Thyroid gland (tissue), 4 donors: ENCODE data around the gene EGFR. TPM values are rescaled to one million over a fixed set of nuclear protein-coding genes. Genes with fewer than 3 reads are reported as not detected.

Experiments used
- DNase-seq, 2 donors: peaks; one replicate each; pipeline ENCODE4 v3.0.0-alpha.2; 2019
- H3K27ac ChIP-seq, 3 donors: fragments of 200-600 bp; sonication (generic); 1 replicate in 2 of 3; 2 replicates in 1 of 3; pipeline ENCODE4 v1.5.1; 2016 to 2019; ENCODE audit warnings: mild to moderate bottlenecking in 1 of 3, moderate library complexity in 1 of 3
- H3K27me3 ChIP-seq: fragments of 200-600 bp; sonication (generic); one replicate; pipeline ENCODE4 v1.5.1; 2019
- H3K36me3 ChIP-seq, 2 donors: fragments of 200-600 bp; sonication (generic); one replicate each; pipeline ENCODE4 v1.5.1; 2016 to 2019
- H3K4me1 ChIP-seq, 2 donors: fragments of 200-600 bp; sonication (generic); one replicate each; pipeline ENCODE4 v1.5.1; 2017 to 2019
- H3K4me3 ChIP-seq, 3 donors: fragments of 200-600 bp; sonication (generic); replicated peaks in 1 of 3; 1 replicate in 2 of 3; 2 replicates in 1 of 3; pipeline ENCODE4 v1.5.1; 2016; ENCODE audit warnings: mild to moderate bottlenecking in 1 of 3
- H3K9me3 ChIP-seq: fragments of 200-600 bp; sonication (generic); one replicate; pipeline ENCODE4 v1.5.1; 2017
- POLR2A ChIP-seq, 2 donors: fragments of 450-650 bp; IDR thresholded peaks; one replicate each; pipeline ENCODE4 v1.6.1; 2017; ENCODE audit warnings: antibody characterized with exemption in 2 of 2, mild to moderate bottlenecking in 2 of 2, moderate library complexity in 1 of 2
- WGBS, 2 donors: methylation state at CpG; one replicate each; pipeline ENCODE4 v1.1.5; 2017; 5-methylcytosine and 5-hydroxymethylcytosine counted together
- intact Hi-C: fragments of 100-400 bp; cut with DNase I; formaldehyde crosslinking; loops from one replicate; pipeline ENCODE4 v1.15.1; 2023
- total RNA-seq, 4 donors: library from RNA; depleted of rRNA; stranded (reverse); fragments of >200 nt; gene quantifications; one replicate each; pipeline ENCODE4 v1.2.3, GENCODE V29; 2016
- TF ChIP-seq, protein P1 (sequence below), 6 experiments: fragments of 200-600 bp in 3 of 6; fragments of 450-650 bp in 3 of 6; sonication (generic) in 3 of 6; IDR thresholded peaks; one replicate each; pipeline ENCODE4 v1.5.1; 2016 to 2019; ENCODE audit warnings: antibody characterized with exemption in 6 of 6, mild to moderate bottlenecking in 2 of 6, inconsistent platforms in 1 of 6, moderate library complexity in 1 of 6

Gene EGFR
- total RNA-seq, 4 donors from 2014 or later, result 57.5 to 96.2 (median 84.7) TPM

DNA sequence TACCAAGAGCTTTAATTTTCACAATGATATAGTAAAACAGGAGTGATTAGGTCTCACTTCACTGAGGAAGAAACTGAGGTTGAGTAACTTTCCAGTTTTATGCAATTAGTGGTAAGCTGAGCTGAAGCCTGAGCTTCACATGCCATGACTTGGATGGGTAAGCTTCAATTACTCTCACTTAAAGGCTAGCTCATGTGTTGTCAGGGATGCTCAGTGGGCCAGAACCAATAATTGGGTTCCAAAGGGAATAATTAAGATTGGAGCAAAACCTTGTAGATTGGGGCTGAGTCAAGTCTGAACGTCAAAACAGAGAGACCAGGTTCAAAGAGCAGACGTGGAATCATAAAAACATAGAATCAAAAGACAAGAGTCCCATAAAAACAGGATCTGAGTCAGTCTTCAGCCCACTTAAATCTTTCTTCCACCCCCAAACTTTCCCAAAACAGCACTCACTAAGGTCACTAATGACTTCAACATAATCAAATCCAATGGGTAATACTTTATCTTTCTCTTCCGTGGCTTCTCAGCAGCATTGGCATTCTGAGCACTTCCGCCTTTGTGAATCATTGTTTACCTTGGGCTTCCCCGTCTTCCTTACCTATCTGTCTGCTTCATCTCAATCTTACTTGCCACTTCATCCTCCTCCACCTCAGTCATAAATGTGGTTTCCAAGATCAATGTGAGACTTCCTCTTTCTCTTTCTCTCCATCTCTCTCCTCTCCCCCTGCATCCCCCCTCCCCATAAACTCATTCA, 23.0 kb upstream of the EGFR start:
- Histone ChIP-seq H3K9me3 (no peaks in the 10 kb centered on the region), H3K27ac (no peak overlapping the region), H3K4me3 (no peak overlapping the region), H3K4me1 (peaks cover 15 to 20% of the 10 kb centered on the region in 2 donors), H3K27me3 (no peaks in the 10 kb centered on the region), H3K36me3 (no peaks in the 10 kb centered on the region)
- TF ChIP-seq, protein P1, sequence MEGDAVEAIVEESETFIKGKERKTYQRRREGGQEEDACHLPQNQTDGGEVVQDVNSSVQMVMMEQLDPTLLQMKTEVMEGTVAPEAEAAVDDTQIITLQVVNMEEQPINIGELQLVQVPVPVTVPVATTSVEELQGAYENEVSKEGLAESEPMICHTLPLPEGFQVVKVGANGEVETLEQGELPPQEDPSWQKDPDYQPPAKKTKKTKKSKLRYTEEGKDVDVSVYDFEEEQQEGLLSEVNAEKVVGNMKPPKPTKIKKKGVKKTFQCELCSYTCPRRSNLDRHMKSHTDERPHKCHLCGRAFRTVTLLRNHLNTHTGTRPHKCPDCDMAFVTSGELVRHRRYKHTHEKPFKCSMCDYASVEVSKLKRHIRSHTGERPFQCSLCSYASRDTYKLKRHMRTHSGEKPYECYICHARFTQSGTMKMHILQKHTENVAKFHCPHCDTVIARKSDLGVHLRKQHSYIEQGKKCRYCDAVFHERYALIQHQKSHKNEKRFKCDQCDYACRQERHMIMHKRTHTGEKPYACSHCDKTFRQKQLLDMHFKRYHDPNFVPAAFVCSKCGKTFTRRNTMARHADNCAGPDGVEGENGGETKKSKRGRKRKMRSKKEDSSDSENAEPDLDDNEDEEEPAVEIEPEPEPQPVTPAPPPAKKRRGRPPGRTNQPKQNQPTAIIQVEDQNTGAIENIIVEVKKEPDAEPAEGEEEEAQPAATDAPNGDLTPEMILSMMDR (IDR thresholded peaks at IDR 0.05), result no peak
- TF ChIP-seq POLR2A (IDR thresholded peaks at IDR 0.05), result no peak
- no peak for DNase-seq
- intact Hi-C loops, result no loop called here
- 65 to 75% methylated on average over 5 of the region's 5 CpGs for WGBS, 2 donors

DNA sequence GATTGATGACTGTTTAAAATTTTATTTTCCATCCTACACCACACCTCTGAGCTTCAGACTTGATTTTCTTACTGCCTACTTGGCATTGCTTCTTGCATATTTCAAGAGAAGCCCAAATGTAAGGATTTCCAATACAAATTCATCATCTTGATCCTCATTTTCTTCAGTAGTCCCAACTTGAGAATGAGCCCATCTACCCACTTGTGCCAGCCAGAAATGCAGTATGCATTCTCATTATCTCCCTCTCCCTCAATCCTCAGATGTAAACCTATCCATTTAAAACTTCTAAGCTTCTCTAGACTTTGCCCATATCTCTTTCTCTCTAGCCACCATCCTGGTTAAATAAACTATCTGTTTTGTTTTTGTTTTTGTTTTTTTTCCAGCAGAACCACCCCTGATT, 22.4 kb upstream of the EGFR start:
- H3K27ac ChIP-seq, result no peak overlapping the region
- no peak for TF ChIP-seq POLR2A (IDR thresholded peaks at IDR 0.05)
- TF ChIP-seq, protein P1 (IDR thresholded peaks at IDR 0.05), result no peak
- no peak overlapping the region for H3K4me3 ChIP-seq
- no peaks in the 10 kb centered on the region for H3K36me3 ChIP-seq
- H3K4me1 ChIP-seq, result peaks cover 15 to 20% of the 10 kb centered on the region in 2 donors
- intact Hi-C loops, result no loop called here
- no peaks in the 10 kb centered on the region for H3K27me3 ChIP-seq
- no peaks in the 10 kb centered on the region for H3K9me3 ChIP-seq
- DNase-seq, result no peak

DNA sequence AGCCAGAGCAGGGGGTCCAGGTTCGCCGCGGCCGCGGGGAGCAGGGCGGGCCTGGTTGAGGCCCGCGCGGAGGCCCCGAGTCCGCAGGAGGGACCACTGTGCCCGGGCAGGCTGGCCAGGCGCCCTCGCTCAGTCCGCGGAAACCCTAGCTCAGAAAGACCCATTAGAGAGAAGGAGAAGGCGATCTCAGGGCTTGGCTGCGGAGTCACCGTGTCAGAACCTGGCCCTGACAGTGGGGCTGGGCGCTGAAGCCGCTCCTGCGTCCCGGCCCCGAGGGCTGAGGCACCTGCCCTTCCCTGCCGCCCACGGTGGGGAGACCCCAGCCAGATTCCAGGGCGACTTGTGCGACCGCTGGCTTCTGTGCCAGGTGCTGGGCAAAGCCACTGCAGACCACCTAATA, 14.2 kb upstream of the EGFR start:
- no peaks in the 10 kb centered on the region for H3K9me3 ChIP-seq
- intact Hi-C loops, result no loop called here
- TF ChIP-seq, protein P1 (IDR thresholded peaks at IDR 0.05), result no peak
- no peak for TF ChIP-seq POLR2A (IDR thresholded peaks at IDR 0.05)
- no peak overlapping the region for H3K27ac ChIP-seq
- DNase-seq, result no peak
- WGBS, 2 donors, result 80 to 89% methylated on average over 20 to 29 of the region's 29 CpGs
- H3K4me1 ChIP-seq, result no peaks in the 10 kb centered on the region
- no peaks in the 10 kb centered on the region for H3K36me3 ChIP-seq
- H3K27me3 ChIP-seq, result no peaks in the 10 kb centered on the region
- H3K4me3 ChIP-seq, result no peak overlapping the region

DNA sequence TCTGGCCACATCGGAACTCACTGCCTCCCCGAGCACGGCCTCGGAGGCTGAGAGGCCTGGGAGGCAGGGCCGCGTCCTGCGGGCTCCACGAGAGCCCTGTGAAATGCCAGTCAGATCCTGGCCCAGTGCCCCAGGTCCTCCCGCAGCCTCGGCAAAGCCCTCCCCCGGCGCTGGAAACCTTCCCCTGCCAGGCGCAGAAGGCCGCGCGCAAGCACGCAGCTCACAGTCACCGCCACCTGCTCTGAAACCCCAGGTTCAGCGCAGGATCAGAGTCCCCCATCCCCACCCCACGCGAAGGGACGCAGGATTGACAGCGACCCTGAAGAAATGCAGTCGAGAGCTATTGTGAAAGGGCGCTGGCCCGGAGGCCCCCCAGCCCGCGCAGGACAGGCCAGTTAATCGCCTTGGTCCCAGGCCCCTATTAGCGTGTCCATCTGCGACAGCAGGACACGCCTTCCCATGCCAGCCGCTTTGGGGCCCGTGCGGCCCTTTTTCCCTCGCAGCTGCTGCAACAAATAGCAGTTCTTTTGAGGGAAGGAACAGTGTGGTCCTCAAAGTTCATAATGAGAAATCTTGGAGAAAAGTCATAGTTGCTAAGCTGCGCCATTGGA, 13.5 kb upstream of the EGFR start:
- intact Hi-C loops, result no loop called here
- Histone ChIP-seq H3K36me3 (no peaks in the 10 kb centered on the region), H3K27me3 (no peaks in the 10 kb centered on the region), H3K4me3 (no peak overlapping the region), H3K9me3 (no peaks in the 10 kb centered on the region), H3K27ac (no peak overlapping the region), H3K4me1 (no peaks in the 10 kb centered on the region)
- TF ChIP-seq, protein P1 (IDR thresholded peaks at IDR 0.05), result no peak
- DNase-seq, result no peak
- WGBS, 2 donors, result 73 to 75% methylated on average over 19 to 37 of the region's 37 CpGs

DNA sequence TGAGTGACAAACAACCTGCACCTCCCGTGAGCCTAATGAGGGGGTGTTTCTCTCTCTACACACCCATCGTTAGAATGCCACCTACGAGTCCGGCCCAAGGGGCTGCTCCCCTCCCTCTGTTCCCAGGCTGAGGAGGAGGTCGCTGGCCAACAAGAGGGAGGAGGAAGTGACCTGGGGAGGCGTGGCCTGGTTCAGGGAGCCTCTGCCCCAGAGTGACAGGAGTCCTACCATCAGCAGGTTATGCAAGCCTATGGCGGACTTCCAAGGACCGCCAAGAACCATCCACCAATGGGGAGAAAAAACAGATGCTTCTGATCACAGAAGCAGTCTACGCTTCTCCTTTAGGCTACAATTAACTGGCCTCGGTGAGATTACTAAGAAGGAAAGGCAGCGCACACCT, 12.3 kb upstream of the EGFR start:
- Histone ChIP-seq H3K4me3 (no peak overlapping the region), H3K4me1 (no peaks in the 10 kb centered on the region), H3K36me3 (no peaks in the 10 kb centered on the region), H3K9me3 (no peaks in the 10 kb centered on the region), H3K27me3 (no peaks in the 10 kb centered on the region), H3K27ac (no peak overlapping the region)
- no peak for DNase-seq
- TF ChIP-seq, protein P1 (IDR thresholded peaks at IDR 0.05), result no peak
- TF ChIP-seq POLR2A (IDR thresholded peaks at IDR 0.05), result no peak
- 70 to 83% methylated on average over 11 of the region's 11 CpGs for WGBS, 2 donors
- intact Hi-C loops, result no loop called here
